Activated CD8-positive, alpha-beta memory T cell treated with anti-CD3 and anti-CD28 coated beads for 36 hours (primary cell): ENCODE measurements around the gene CRHBP. TPM values are rescaled to one million over a fixed set of nuclear protein-coding genes. Genes with fewer than 3 reads are reported as not detected.
"Not testable (repeated sequence)": the region's sequence is repeated elsewhere in the genome, so short reads cannot be mapped to it uniquely, and the experiment has no call there.

Experiments
- CTCF ChIA-PET: fragments of 350-600 bp; sonication (Branson Sonifier 250); formaldehyde crosslinking; loops from one replicate; lab custom pipeline; 2021; ENCODE audit warnings: antibody characterized with exemption; lab: Charles Lee
- POLR2A ChIA-PET: fragments of 350-600 bp; sonication (Branson Sonifier 250); formaldehyde crosslinking; loops from one replicate; lab custom pipeline; 2021; ENCODE audit warnings: antibody characterized with exemption; lab: Charles Lee
- total RNA-seq, 2 experiments: library from RNA; stranded (reverse); gene quantifications; one replicate each; pipeline ENCODE4 v1.2.3, GENCODE V29; 2021

The CRHBP gene
- total RNA-seq, 2 experiments from 2014 or later = not detected

DNA sequence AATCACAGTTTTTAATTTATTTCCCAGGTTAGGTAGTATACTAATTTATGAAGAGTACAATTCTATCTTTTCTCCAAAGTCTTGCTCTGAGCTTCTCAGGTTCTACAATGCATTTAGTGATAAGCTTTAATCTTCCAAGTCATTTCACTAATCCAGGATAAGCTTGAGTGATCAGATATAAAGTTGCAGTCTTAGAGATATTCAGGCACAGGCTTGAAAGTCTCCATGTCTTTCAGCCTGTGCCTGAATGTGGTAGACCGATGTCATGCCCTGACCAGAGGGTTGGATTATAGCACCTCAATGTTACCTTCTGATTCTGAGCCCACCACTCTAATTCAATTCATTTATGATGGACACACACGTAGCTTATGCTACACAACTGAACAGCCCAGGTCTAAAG lies 3.2 kb downstream of the CRHBP start:
- ChIA-PET POLR2A (interaction anchor here (0.6 kb wide), 1 partner anchor 403 kb away, joined by 3 read pairs; no protein-coding TSS in a partner anchor), CTCF (no interaction called here)

DNA sequence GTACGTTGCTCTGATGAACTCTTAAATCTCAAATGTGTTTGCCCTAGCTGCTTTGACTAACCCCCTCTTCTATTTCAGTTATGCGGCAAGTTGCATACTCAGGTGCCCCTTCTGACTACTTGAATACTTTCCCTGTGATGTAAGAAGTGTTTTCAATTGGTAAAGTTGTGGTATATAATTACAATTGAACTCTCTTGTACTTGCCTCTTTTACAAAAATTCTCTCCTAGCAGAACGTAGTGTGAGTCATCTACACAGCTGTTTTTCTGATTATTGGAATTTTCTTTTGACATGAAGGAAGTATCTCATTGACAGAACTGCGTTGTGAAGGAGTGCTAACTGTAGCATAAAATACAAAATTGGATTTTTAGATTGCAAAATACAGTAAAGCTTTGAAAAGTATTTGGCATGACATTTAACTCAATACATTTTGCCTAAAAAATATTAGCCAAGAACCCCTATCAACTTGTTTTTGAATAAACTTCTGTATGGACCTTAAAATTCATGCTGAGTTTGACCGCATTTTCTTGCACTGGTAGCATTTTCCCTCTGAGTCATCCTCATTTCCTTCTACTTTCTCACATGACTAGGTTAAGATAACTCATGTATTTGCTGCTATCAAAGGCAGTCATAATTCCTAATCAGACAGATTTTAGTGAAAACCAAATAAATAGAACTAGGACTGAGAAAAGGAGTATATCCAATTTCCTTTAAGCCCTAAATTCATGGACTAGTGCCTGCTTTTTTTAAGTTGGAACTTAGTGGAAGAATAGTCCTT lies 6.3 kb downstream of the CRHBP start:
- POLR2A ChIA-PET = no interaction called here
- CTCF ChIA-PET = no interaction called here

DNA sequence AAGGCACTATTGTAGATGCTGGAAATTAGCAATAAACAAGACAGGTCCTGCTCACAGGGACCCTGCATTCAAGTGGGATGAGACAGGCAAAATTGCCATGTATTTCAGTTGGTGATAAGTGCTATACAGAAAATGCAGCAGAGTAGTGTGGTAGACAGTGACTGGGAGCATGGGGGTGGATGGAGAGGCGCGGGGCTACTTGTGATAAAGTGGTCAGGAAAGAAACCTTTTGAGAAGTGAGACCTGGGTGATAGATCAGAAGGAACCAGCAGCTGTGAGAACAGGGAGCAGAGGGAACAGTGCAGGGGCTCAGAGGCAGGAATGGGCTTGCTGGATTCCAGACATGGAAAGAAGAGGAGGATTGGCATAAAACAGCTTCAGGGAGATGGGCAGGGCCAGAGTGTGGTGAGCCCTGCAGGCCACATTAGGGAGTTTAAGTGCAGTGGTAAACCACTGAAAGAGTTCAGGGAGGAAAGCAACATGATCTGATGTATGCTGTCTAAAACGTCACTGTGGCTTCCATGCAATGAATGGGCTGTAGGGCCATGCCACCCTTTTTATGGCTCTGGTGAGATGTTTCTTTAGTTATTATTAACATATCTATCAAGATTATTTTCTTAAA lies 7.3 kb downstream of the CRHBP start:
- ChIA-PET CTCF (interaction anchor here (0.5 kb wide), 1 partner anchor 26 kb away, joined by 3 read pairs; no protein-coding TSS in a partner anchor), POLR2A (no interaction called here)

DNA sequence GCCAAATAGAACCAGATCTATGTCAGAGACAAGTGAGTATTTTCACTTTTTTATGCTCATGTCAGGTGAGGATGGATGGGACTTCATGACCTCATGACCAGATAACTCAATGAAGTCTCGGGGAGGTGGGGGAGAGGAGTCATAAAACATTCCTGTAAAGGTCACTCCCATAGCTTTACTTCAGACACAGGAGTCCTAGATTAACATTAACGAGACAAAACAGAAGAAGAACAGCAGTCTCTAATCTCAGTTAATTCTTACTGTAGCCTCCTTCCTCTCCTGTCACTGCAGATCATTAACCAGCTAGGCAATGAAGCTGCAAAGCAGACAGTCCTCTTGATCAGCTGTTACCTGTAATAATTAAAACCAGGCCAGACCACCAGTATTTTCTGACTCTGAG lies 11.2 kb downstream of the CRHBP start:
- ChIA-PET CTCF (no interaction called here), POLR2A (no interaction called here)

DNA sequence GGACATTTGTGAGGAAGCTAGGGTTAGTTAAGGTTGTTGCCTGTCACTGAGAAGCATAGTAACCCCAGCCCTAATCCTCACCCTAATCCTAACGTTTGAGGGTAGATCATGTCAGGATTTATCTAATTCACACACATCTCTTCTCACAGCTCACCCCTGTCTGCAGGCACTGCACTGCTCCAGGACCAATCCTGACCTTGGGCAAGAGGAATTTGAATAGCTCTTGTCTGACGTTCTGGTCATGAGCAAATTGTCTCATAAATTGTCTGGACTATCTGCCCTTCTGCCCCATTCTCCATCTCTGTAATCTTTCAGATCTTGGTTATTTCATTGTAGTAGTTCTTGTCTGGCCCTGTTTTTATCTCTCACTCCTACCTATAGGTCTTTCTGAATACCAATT lies 18.7 kb downstream of the CRHBP start:
- ChIA-PET POLR2A (no interaction called here), CTCF (interaction anchor here (0.5 to 1.0 kb wide), 2 partner anchors 105 to 128 kb away, joined by 3 read pairs; no protein-coding TSS in a partner anchor)

DNA sequence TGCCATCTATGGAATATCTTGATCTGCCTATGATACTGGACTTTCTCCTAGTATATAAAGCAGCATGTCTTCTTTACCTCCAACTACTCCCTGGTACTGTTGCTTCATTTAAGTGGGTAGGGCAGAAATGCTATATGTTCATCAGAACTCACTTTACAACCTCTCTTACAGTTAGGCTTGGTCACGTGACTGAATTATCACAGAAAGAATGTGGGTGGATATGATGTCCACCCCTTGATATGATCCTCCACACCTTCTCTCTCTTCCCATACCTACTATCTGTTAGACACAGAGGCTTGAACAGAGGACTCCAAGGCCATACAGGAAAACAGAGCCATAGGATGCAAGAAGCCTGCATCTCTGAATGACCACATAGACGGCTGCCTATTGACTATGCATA lies 19.8 kb downstream of the CRHBP start:
- POLR2A ChIA-PET = no interaction called here
- CTCF ChIA-PET = no interaction called here

DNA sequence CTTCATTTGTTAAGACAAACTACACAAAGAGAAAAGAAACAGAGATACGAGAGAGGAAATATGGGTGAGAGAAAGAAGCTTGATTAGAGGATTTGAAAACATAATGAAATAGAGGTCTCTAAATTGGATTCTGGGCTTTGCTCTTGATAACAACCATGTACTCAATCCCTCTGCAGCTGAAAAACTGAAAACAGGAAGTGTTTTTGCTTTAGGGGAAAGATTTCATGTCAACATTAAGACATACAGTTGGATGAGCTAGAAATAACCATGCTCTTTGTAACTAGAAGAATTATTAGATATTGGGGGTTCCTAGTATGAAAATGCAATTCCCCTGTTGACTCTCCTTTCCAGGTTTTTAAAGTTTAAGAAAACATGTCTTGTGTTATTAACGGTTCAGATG lies 21.9 kb downstream of the CRHBP start:
- POLR2A ChIA-PET = no interaction called here

DNA sequence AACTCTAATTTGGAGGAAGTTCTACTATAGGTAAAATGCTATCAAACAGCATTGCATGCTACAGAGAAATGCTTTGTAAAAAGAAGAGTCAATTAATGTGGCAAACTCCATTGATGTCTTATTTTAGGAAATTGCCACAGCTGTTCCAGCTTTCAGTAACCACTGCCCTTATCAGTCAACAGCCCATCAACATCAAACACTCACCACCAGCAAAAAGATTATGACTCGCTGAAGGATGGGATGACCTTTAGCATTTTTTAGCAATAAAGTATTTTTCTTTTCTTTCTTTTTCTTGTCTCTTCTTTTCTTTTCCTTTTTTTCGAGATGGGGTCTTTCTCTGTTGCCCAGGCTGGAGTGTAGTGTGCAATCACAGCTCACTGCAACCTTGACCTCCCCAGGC lies 26.0 kb downstream of the CRHBP start:
- ChIA-PET POLR2A (no interaction called here), CTCF (no interaction called here)

More for the DNA sequence above, 21.9 kb downstream of the CRHBP start:
- CTCF ChIA-PET = no interaction called here

DNA sequence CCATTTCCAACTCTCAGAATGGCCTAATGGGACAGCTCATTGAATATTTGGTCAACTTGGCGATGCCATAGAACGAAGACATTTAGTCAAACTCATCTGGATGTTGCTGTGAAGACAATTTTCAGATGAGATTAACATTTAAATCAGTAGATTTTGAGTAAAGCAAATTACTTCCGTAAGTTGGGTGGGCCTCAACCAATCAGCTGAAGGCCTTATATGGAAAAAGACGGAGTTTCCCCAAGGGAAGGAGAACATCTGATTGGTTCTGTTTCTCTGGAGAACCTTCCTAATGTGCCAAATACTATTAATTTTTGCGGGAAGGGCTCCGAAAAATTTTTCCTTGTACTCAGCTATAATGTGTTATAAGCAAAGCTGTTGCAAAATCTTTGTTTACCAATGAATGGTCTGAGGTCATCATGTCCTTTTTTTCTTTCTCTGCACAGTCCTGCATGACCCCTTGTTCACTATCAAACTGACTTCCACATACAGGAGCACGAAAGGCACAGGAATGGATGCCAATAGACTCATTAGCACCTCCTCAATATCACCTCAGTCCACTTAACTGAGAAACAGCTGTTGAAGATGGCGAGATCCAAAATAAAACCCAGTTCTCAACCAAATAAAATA lies 27.8 kb downstream of the CRHBP start:
- POLR2A ChIA-PET = no interaction called here
- CTCF ChIA-PET = no interaction called here

DNA sequence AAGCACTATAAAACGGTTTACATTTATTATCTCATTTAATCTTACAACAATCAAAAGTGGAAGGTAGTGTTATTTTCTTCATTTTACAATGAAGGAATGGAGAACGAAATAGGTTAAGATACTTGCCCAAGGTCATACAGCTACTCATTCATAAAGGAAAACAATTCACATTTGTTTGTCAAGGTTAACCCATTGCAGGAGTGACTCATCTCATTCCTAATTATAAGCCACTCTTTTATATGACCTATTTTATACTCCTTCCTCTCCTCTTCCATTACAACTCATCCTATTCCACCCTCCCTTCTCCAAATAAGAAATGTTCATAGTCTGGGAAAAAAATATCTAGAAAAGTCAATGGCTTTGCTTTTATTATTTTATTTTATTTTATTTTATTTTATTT lies 29.6 kb downstream of the CRHBP start:
- ChIA-PET POLR2A (no interaction called here), CTCF (no interaction called here)

DNA sequence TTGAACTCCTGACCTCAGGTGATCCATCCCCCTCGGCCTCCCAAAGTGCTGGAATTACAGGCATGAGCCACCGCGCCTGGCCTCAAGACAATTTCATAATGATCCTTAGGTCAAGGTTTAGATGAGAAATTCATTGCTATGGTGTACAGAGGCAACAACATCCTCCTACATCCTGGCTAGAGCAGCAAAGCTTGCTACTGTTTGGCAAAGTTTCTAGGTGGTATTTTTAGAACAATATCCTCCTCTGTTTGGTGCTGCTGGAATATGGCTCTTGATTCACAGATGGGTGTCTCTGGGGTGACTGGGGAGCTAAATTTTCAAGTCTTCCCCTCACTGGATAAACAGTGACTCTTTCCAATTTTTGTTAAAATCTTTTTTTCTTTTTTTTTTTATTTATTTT lies 30.6 kb downstream of the CRHBP start:
- POLR2A ChIA-PET = no interaction called here
- CTCF ChIA-PET = no interaction called here

DNA sequence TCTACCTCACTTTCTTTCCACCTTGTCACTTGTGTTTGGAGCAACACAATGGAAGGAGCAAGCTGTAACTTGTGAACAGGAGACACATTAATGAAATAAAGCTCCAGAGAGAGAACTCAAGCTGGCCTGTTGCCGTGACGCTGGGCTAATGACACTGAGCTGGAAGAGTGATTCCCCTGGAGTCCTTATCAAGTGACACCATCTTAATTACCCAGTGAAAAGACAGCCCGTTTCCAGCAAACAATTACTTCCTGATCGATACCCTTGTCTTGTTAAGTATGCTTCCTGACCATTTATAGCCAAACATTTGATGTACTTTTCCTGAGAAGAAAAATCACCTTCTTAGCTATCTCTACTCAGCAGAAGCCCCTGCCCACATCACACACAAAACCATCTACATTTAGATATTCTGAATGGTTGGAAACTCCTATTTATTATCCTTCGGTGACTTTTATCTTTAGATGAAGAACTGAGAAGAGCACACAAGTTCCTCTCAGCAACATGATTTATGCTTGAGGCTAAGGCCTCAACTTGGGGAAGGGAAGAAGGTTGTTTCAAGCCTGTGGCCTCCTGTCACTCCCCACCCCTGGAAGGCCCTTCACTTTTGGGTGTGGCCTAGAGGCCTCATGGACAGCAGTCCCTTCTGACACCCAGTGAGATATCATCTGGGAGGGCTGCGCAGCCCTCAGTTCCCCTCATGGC lies 34.1 kb downstream of the CRHBP start:
- CTCF ChIA-PET = interaction anchor here (0.6 kb wide), 1 partner anchor 27 kb away, joined by 3 read pairs; no protein-coding TSS in a partner anchor
- POLR2A ChIA-PET = no interaction called here

DNA sequence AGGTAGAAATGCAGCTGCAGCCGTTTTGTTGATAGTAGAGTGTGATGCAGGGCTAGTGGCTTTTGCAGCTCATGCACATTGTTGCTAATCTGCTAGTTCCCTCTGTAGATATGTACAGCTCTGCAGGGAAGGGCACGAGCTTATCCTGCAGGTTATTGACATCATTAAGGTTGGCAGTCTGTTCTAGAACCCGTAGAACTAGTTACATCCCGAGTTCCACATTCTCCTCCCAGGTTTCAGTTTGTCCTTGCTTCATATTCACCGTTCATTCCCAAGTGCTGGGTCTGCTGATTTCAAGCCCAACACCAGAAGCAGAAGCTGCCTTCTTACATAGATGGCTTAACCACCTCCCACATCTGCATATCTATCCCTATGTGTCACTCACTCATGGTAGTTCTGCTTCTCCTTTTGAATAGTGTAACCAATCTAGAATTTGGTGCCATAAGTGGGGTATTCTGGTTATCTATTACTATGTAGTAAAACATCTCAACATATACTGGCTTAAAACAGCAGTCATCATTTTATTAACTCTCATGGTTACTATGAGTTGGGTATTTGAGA lies 38.1 kb downstream of the CRHBP start:
- CTCF ChIA-PET = interaction anchor here (0.5 kb wide), 1 partner anchor 1858 kb away, joined by 3 read pairs; no protein-coding TSS in a partner anchor
- POLR2A ChIA-PET = no interaction called here

DNA sequence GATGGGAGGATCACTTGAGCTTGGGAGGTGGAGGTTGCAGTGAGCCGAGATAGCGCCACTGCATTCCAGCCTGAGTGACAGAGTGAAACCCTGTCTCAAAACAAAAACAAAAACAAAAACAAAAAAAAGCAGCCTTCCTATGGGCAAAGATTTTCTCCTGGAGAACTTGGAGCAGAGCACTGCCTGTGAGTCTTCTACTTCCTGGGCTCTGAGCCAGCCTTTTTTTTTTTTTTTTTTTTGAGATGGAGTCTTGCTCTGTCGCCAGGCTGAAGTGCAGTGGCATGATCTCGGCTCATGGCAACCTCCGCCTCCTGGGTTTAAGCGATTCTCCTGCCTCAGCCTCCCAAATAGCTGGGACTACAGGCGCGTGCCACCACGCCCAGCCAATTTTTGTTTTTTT lies 40.6 kb downstream of the CRHBP start:
- POLR2A ChIA-PET = not testable (repeated sequence)
- CTCF ChIA-PET = interaction anchor here (0.6 kb wide), 1 partner anchor 24 kb away, joined by 3 read pairs; no protein-coding TSS in a partner anchor

DNA sequence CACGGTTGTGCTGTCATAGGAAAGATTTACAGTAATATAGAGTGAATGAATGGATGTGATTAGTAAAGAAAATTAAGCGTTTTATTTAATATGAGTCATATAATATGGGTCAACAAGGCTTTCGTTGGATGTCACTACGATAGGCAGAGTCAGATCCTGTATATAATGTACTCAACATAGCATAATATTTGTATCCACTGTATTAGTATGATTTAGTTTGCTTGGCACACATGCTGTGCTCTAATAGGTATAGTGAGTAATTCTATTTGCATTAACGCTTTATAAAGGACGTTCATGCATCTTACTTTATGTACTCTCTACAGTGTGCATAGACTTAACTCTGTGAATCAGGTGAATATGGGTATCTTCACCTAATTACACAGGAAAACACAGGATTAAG lies 41.5 kb downstream of the CRHBP start:
- CTCF ChIA-PET = no interaction called here
- POLR2A ChIA-PET = no interaction called here

DNA sequence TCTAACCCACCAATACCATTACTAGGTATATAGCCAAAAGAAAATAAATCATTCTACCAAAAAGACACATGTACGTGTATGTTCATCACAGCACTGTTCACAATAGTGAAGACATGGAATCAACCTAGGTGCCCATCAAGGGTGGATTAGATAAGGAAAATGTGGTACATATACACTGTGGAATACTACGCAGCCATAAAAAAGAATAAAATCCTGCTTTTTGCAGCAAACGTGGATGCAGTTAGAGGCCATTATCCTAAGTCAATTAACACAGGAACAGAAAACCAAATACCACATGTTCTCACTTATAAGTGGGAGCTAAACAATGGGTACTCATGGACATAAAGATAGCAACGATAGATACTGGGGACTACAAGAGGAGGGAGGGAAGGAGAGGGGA lies 45.4 kb downstream of the CRHBP start:
- CTCF ChIA-PET, POLR2A ChIA-PET: not testable (repeated sequence)

DNA sequence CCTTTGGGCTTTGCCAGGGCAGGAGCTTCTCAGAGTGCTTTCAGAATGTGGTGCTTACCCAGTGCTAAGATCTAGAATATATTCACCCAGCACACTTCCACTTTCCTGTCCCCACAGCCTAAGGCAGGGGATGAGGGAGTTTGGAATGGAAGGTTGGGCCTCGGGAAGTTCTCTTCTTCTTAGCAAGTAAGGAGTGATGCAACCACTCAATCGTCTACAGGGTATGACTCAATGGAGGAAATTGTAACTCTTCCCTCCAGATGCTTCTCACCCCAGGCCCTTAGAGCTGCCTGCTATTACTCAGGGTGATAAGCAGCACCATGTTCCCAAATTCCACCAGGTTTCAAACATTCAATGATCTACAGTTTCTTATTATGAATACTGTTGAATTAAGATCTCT lies 46.6 kb downstream of the CRHBP start:
- CTCF ChIA-PET = interaction anchor here (0.9 to 1.1 kb wide), 2 partner anchors 8 to 78 kb away, joined by 3 read pairs; no protein-coding TSS in a partner anchor

DNA sequence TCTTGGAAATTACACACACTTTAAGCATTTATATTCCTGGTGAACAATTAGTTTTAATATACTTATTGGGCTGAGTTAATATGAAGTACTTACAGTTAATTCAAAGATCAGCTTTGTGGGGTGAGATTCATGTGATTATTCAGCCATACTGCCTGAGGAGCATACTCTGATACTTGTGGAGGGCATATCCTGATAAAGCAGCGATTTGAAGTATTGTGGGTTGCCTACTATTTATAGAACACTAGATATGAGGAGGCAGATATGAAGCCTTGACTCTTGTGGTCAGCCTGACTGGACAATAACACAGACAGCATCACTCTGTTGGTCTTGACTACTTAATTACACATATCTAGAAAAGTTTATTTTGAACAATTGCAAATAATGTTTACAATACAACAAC lies 50.4 kb downstream of the CRHBP start:
- POLR2A ChIA-PET = no interaction called here

More for the DNA sequence above, 46.6 kb downstream of the CRHBP start:
- POLR2A ChIA-PET = no interaction called here

DNA sequence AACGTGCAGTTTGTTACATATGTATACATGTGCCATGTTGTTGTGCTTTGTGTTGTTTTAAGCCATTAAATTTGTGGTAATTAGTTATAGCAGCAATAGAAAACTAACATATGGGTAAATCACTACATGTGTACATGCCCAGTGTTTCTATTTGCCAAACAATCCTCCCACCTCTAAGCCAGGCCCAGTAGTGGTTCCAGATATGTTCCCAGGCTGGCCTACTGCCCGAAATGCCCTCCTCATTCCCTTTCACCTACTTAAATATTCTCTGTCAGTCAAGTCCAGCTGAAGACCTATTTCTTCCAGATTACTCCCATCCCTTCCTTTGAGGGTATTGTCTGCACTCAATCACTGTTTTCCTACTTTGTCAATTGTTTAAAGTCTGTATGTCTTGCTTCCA lies 53.3 kb downstream of the CRHBP start:
- CTCF ChIA-PET = no interaction called here
- POLR2A ChIA-PET = no interaction called here

More for the DNA sequence above, 50.4 kb downstream of the CRHBP start:
- CTCF ChIA-PET = no interaction called here
